Measurements from ENCODE around the gene SIGLEC1. TPM values are rescaled to one million over a fixed set of nuclear protein-coding genes. Genes with fewer than 3 reads are reported as not detected.

Gene SIGLEC1
- total and polyA plus RNA-seq, 2 of the 4 experiments (the other 2 are of a cell fraction) = not detected

Other genes with a start within 250 kb of the SIGLEC1 start
- 42.5 and 46.2 TPM in 2 replicates for gene ATRN, start 241.6 kb downstream of the SIGLEC1 start, total RNA-seq (2012; rRNA removed)
- 27.8 and 32.3 TPM in 2 replicates for gene ATRN, start 241.6 kb downstream of the SIGLEC1 start, polyA plus RNA-seq (2012; rRNA removed)
- gene GFRA4, start 49.2 kb downstream of the SIGLEC1 start, total RNA-seq (2012; rRNA removed) = not detected in 2 replicates
- gene GFRA4, start 49.2 kb downstream of the SIGLEC1 start, polyA plus RNA-seq (2012; rRNA removed) = not detected in 2 replicates
- under 0.01 and 0.18 TPM in 2 replicates for gene ADAM33, start 30.6 kb downstream of the SIGLEC1 start, total RNA-seq (2012; rRNA removed)
- 1.6 and 1.7 TPM in 2 replicates for gene ADAM33, start 30.6 kb downstream of the SIGLEC1 start, polyA plus RNA-seq (2012; rRNA removed)
- not detected in 2 replicates for gene HSPA12B, start 20.1 kb upstream of the SIGLEC1 start, total RNA-seq (2012; rRNA removed)
- not detected in 2 replicates for gene HSPA12B, start 20.1 kb upstream of the SIGLEC1 start, polyA plus RNA-seq (2012; rRNA removed)
- 31.4 and 31.9 TPM in 2 replicates for gene ADISSP, start 55.2 kb upstream of the SIGLEC1 start, total RNA-seq (2012; rRNA removed)
- gene ADISSP, start 55.2 kb upstream of the SIGLEC1 start, polyA plus RNA-seq (2012; rRNA removed) = 58.2 and 65.0 TPM in 2 replicates
- gene SPEF1, start 68.8 kb upstream of the SIGLEC1 start, total RNA-seq (2012; rRNA removed) = under 0.01 TPM in 1 of 2 replicates, not detected in the other
- 0.15 and 0.26 TPM in 2 replicates for gene SPEF1, start 68.8 kb upstream of the SIGLEC1 start, polyA plus RNA-seq (2012; rRNA removed)
- 59.1 and 72.2 TPM in 2 replicates for gene CENPB, start 74.1 kb upstream of the SIGLEC1 start, total RNA-seq (2012; rRNA removed)
- 45.7 and 49.3 TPM in 2 replicates for gene CENPB, start 74.1 kb upstream of the SIGLEC1 start, polyA plus RNA-seq (2012; rRNA removed)
- 14.5 and 14.7 TPM in 2 replicates for gene CDC25B, start 83.7 kb upstream of the SIGLEC1 start, total RNA-seq (2012; rRNA removed)
- 50.5 and 59.8 TPM in 2 replicates for gene CDC25B, start 83.7 kb upstream of the SIGLEC1 start, polyA plus RNA-seq (2012; rRNA removed)
- 11.4 and 11.7 TPM in 2 replicates for gene AP5S1, start 107.9 kb upstream of the SIGLEC1 start, total RNA-seq (2012; rRNA removed)
- gene AP5S1, start 107.9 kb upstream of the SIGLEC1 start, polyA plus RNA-seq (2012; rRNA removed) = 10.1 and 12.5 TPM in 2 replicates
- 10.3 and 10.4 TPM in 2 replicates for gene MAVS, start 134.2 kb upstream of the SIGLEC1 start, total RNA-seq (2012; rRNA removed)
- 15.5 and 15.6 TPM in 2 replicates for gene MAVS, start 134.2 kb upstream of the SIGLEC1 start, polyA plus RNA-seq (2012; rRNA removed)
- gene PANK2, start 176.8 kb upstream of the SIGLEC1 start, total RNA-seq (2012; rRNA removed) = 28.1 and 47.8 TPM in 2 replicates
- gene PANK2, start 176.8 kb upstream of the SIGLEC1 start, polyA plus RNA-seq (2012; rRNA removed) = 15.8 and 17.7 TPM in 2 replicates

Data from IMR-90 (cell line).